ENCODE results near the gene DBNDD2. TPM values are rescaled to one million over a fixed set of nuclear protein-coding genes. Genes with fewer than 3 reads are reported as not detected.
A peak's percentile ranks its signal among the peaks of the same experiment; 100 is the strongest.

DBNDD2 gene
- total RNA-seq, 1 experiment from 2014 or later, result 74.3 TPM

- H3K4me1 Mint-ChIP-seq (ENCODE audit: low read depth, unreplicated experiment), result peaks cover 12% of the 10 kb centered on the region
- Histone ChIP-seq H3K4me3 (ENCODE audit: low read depth, low read length) (no peak overlapping the region), H3K4me1 (peaks cover 14% of the 10 kb centered on the region), H3K36me3 (ENCODE audit: control insufficient read depth, insufficient read depth, low read length) (no peaks in the 10 kb centered on the region), H3K27me3 (replicated peaks; ENCODE audit: control insufficient read depth, insufficient read depth, low read length) (no peaks in the 10 kb centered on the region), H3K9me3 (no peaks in the 10 kb centered on the region)
- H3K4me3 Mint-ChIP-seq (ENCODE audit: unreplicated experiment), result no peak overlapping the region
- no peaks in the 10 kb centered on the region for H3K9me3 Mint-ChIP-seq (ENCODE audit: unreplicated experiment)
- DNase-seq, result peak in 1 of 2 experiments; percentile 61
- no peaks in the 10 kb centered on the region for H3K36me3 Mint-ChIP-seq (ENCODE audit: insufficient read depth, unreplicated experiment)
- ChIA-PET POLR2A (interaction anchor here (0.5 to 0.9 kb wide), 3 partner anchors 27 to 108 kb away, joined by 3 to 9 read pairs (median 4); partner anchors contain the start of gene SYS1), CTCF (interaction anchor here (0.5 to 2.7 kb wide), 20 partner anchors 9 to 321 kb away, joined by 3 to 33 read pairs (median 4); partner anchors contain the start of genes PIGT and SYS1)
- TF ChIP-seq CTCF (IDR thresholded peaks at IDR 0.05; ENCODE audit: insufficient read depth in 1 of 2, low read depth in 1 of 2, low read length in 1 of 2, severe bottlenecking in 1 of 2, unreplicated experiment in 1 of 2), result peak; percentile 64 to 82
- H3K27ac Mint-ChIP-seq (ENCODE audit: unreplicated experiment), result no peak overlapping the region
- no peaks in the 10 kb centered on the region for H3K27me3 Mint-ChIP-seq (ENCODE audit: insufficient read depth, unreplicated experiment)
- BruUV-seq (replicated peaks), result no TSS peak
- intact Hi-C loops (cut with micrococcal nuclease; ENCODE audit: unreplicated experiment), result loop anchor here (1.0 kb wide), 1 partner anchor 9 kb away; no protein-coding TSS in a partner anchor
These were observed 42.2 kb downstream of the DBNDD2 start for GRCh38 chr20:45450097-45450818.

- Mint-ChIP-seq H3K36me3 (ENCODE audit: insufficient read depth, unreplicated experiment) (no peaks in the 10 kb centered on the region), H3K27me3 (ENCODE audit: insufficient read depth, unreplicated experiment) (no peaks in the 10 kb centered on the region), H3K4me3 (ENCODE audit: unreplicated experiment) (no peak overlapping the region), H3K4me1 (ENCODE audit: low read depth, unreplicated experiment) (peaks cover 5% of the 10 kb centered on the region), H3K9me3 (ENCODE audit: unreplicated experiment) (no peaks in the 10 kb centered on the region), H3K27ac (ENCODE audit: unreplicated experiment) (no peak overlapping the region)
- ChIA-PET POLR2A (no interaction called here), CTCF (interaction anchor here (0.6 to 3.2 kb wide), 5 partner anchors 16 to 159 kb away, joined by 3 to 26 read pairs (median 4); partner anchors contain the start of gene SYS1)
- Histone ChIP-seq H3K36me3 (ENCODE audit: control insufficient read depth, insufficient read depth, low read length) (no peaks in the 10 kb centered on the region), H3K27me3 (replicated peaks; ENCODE audit: control insufficient read depth, insufficient read depth, low read length) (no peaks in the 10 kb centered on the region), H3K4me1 (0 out of 2 replicates have a peak, but pooled peaks cover 5% of the 10 kb centered on the region), H3K4me3 (ENCODE audit: low read depth, low read length) (no peak overlapping the region), H3K9me3 (no peaks in the 10 kb centered on the region)
- TF ChIP-seq CTCF (IDR thresholded peaks at IDR 0.05; ENCODE audit: insufficient read depth in 1 of 2, low read depth in 1 of 2, low read length in 1 of 2, severe bottlenecking in 1 of 2, unreplicated experiment in 1 of 2), result no peak
- no TSS peak for BruUV-seq (replicated peaks)
- DNase-seq, result no peak
- intact Hi-C loops (cut with micrococcal nuclease; ENCODE audit: unreplicated experiment), result no loop called here
These were observed 44.1 kb downstream of the DBNDD2 start for GRCh38 chr20:45452238-45452637.

GRCh38 chr20:45452772-45453691, 44.9 kb downstream of the DBNDD2 start:
- Histone ChIP-seq H3K36me3 (ENCODE audit: control insufficient read depth, insufficient read depth, low read length) (no peaks in the 10 kb centered on the region), H3K4me3 (ENCODE audit: low read depth, low read length) (no peak overlapping the region), H3K27me3 (replicated peaks; ENCODE audit: control insufficient read depth, insufficient read depth, low read length) (no peaks in the 10 kb centered on the region), H3K4me1 (0 out of 2 replicates have a peak, but pooled peaks cover 5% of the 10 kb centered on the region), H3K9me3 (no peaks in the 10 kb centered on the region)
- intact Hi-C loops (cut with micrococcal nuclease; ENCODE audit: unreplicated experiment), result no loop called here
- H3K27ac Mint-ChIP-seq (ENCODE audit: unreplicated experiment), result no peak overlapping the region
- H3K9me3 Mint-ChIP-seq (ENCODE audit: unreplicated experiment), result no peaks in the 10 kb centered on the region
- no peaks in the 10 kb centered on the region for H3K36me3 Mint-ChIP-seq (ENCODE audit: insufficient read depth, unreplicated experiment)
- DNase-seq, result no peak
- BruUV-seq (replicated peaks), result no TSS peak
- no peak for TF ChIP-seq CTCF (IDR thresholded peaks at IDR 0.05; ENCODE audit: insufficient read depth in 1 of 2, low read depth in 1 of 2, low read length in 1 of 2, severe bottlenecking in 1 of 2, unreplicated experiment in 1 of 2)
- peaks cover 5% of the 10 kb centered on the region for H3K4me1 Mint-ChIP-seq (ENCODE audit: low read depth, unreplicated experiment)
- ChIA-PET CTCF (interaction anchor here (0.5 to 3.2 kb wide), 8 partner anchors 12 to 328 kb away, joined by 3 to 26 read pairs (median 4); partner anchors contain the start of gene SYS1), POLR2A (interaction anchor here (0.6 kb wide), 1 partner anchor 50 kb away, joined by 4 read pairs; no protein-coding TSS in a partner anchor)
- H3K27me3 Mint-ChIP-seq (ENCODE audit: insufficient read depth, unreplicated experiment), result no peaks in the 10 kb centered on the region
- H3K4me3 Mint-ChIP-seq (ENCODE audit: unreplicated experiment), result no peak overlapping the region
